ENCODE results near the gene TSNAX. TPM values are rescaled to one million over a fixed set of nuclear protein-coding genes. Genes with fewer than 3 reads are reported as not detected.

Gene TSNAX
- total RNA-seq, 2 donors from 2014 or later: 41.4 to 42.7 TPM

DNA sequence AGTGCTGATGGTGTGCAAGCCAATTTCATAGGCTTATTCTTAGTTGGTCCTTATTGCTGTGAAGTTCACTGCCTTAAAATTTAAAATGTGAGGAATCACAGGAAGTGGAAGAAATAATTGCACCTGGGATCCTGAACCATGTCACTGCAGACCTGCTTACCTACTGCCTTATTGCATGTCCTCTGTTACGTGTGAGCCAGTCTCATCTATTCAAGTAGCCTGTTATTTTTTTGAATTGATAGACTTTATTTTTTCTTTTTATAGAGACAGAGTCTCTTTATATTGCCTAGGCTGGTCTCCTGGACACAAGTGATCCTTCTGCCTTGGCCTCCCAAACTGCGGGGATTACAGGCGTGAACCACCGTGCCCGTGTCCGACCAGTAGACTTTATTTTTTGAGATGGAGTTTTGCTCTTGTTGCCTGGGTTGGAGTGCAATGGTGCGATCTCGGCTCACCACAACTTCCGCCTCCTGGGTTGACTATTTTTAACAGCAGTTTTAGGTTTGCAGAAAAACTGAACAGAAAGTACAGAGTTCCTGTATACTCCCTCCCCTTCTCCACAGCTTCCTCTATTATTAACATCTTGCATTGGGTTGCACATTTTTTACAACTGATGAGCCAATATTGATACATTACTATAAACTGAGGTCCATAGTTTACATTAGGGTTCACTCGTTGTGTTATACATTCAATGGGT is 84.1 kb downstream of the TSNAX start:
- intact Hi-C loops (cut with DNase I): no loop called here
- no peak for DNase-seq (ENCODE audit: low spot score)

DNA sequence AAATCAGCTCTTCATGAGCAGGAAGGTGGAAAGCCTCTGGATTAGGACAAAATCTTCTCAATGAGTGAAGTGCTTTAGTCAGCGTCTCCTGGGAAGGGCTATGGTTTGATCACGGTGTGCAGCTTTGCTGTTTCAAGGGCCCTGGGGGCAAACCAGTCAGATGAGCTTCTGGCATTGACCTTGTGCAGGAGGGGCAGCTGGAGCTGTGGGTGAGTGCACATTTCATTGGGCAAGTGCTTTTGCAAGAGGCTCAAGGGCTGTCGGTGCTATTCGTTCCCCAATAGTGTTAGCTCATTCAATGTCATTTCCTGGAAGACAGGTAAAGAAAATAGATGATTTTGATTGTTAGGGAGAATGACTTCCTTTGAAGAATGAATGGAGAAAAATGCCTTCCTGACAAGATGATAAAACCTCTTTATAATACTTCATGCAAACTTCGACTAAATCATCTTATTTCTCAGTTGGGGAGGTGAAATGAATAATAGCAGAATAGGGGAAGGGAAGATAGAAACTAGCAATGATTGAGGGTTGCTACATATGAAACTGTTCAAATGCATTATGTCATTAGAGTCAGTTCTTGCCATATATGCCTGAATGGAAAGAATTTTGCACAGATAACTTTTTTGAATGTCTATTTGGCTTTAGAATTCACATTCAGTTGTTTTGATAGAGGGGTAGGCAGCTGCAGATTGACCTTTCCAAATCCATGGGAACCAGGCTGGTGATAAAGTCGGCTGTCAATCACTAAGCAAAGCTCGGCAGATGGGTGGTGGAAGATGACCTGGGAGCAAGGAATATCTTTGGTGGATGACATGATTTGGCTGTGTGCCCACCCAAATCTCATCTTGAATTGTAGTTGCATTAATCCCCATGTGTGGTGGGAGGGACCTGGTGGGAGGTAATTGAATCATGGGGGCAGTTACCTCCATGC is 85.2 kb downstream of the TSNAX start:
- intact Hi-C loops (cut with DNase I): no loop called here
- DNase-seq (ENCODE audit: low spot score): no peak

Other genes starting within 250 kb of the TSNAX start
- gene EXOC8, start 190.8 kb upstream of the TSNAX start, total RNA-seq: 10 to 100 TPM; 12.5 to 15.7 TPM
- 1 to 10 TPM; 6.0 to 9.6 TPM for gene SPRTN, start 190.4 kb upstream of the TSNAX start, total RNA-seq
- gene EGLN1, start 106.4 kb upstream of the TSNAX start, total RNA-seq: 10 to 100 TPM; 29.6 to 33.1 TPM
- 10 to 100 TPM in 1 of 2 donors, 1 to 10 TPM in 1; 7.9 to 10.9 TPM for gene DISC1, start 98.1 kb downstream of the TSNAX start, total RNA-seq